GM12878 (cell line): ENCODE measurements around the gene ACVR1B. TPM values are rescaled to one million over a fixed set of nuclear protein-coding genes. Genes with fewer than 3 reads are reported as not detected.

Experiments used
- BHLHE40 ChIP-seq, 2 experiments: fragments of 450-650 bp in 1 of 2; IDR thresholded peaks; 2 replicates each; pipeline ENCODE4 v1.6.1; 2011 to 2017; ENCODE audit warnings: low read depth in 2 of 2, borderline replicate concordance in 1 of 2, improper control_type of control experiment in 1 of 2, low read length in 1 of 2, mild to moderate bottlenecking in 1 of 2
- FOXK2 ChIP-seq: fragments of 450-650 bp; IDR thresholded peaks from 2 replicates; pipeline ENCODE4 v1.6.1; 2017; ENCODE audit warnings: mild to moderate bottlenecking, moderate library complexity
- HDAC2 ChIP-seq: fragments of 200-600 bp; sonication (generic); IDR thresholded peaks from 2 replicates; pipeline ENCODE4 v1.6.1; 2017
- KDM1A ChIP-seq: fragments of 200-600 bp; sonication (generic); IDR thresholded peaks from 2 replicates; pipeline ENCODE4 v1.6.1; 2016; ENCODE audit warnings: borderline replicate concordance
- TCF12 ChIP-seq: IDR thresholded peaks from 2 replicates; pipeline ENCODE4 v1.6.1; 2011; ENCODE audit warnings: low read depth, mild to moderate bottlenecking, low read length
- polyA plus RNA-seq, 11 experiments: library from polyadenylated mRNA; depleted of rRNA in 4 of 11; unstranded in 6 of 11; stranded (reverse) in 5 of 11; fragments of >200 nt; fragmentation: Nextera tagmentation in 4 of 11; fragmentation: Illumina TruSeq in 1 of 11; extraction: Ambion mirVana in 4 of 11; extraction: Trizol in 1 of 11; gene quantifications; 1 replicate in 1 of 11; 2 replicates in 10 of 11; pipeline versions ENCODE4 v1.2.1 to v1.2.3, GENCODE V29; 2011 to 2016; ENCODE audit warnings: inconsistent platforms in 2 of 11, missing spikeins in 2 of 11, low read depth in 1 of 11
- total RNA-seq, 4 experiments: library from RNA; depleted of rRNA in 3 of 4; stranded (reverse); fragments of >200 nt in 3 of 4; fragmentation: Illumina TruSeq in 1 of 4; extraction: Trizol in 1 of 4; gene quantifications; 2 replicates each; pipeline versions ENCODE4 v1.2.1 to v1.2.3, GENCODE V29; 2013 to 2021
- TF ChIP-seq, protein P1 (sequence below): fragments of 450-650 bp; IDR thresholded peaks from 2 replicates; pipeline ENCODE4 v1.6.1; 2017; ENCODE audit warnings: mild to moderate bottlenecking
- TF ChIP-seq, protein P2 (sequence below): fragments of 450-650 bp; formaldehyde crosslinking; IDR thresholded peaks from 2 replicates; pipeline ENCODE4 v1.4.0; 2022; ENCODE audit warnings: mild to moderate bottlenecking, moderate library complexity

The ACVR1B gene
- total and polyA plus RNA-seq, 10 of the 15 experiments (the other 5 are each of a cell fraction or from before 2014, with no cell fraction given), result 0.02 to 0.69 (median 0.16) TPM; not detected in 2

DNA sequence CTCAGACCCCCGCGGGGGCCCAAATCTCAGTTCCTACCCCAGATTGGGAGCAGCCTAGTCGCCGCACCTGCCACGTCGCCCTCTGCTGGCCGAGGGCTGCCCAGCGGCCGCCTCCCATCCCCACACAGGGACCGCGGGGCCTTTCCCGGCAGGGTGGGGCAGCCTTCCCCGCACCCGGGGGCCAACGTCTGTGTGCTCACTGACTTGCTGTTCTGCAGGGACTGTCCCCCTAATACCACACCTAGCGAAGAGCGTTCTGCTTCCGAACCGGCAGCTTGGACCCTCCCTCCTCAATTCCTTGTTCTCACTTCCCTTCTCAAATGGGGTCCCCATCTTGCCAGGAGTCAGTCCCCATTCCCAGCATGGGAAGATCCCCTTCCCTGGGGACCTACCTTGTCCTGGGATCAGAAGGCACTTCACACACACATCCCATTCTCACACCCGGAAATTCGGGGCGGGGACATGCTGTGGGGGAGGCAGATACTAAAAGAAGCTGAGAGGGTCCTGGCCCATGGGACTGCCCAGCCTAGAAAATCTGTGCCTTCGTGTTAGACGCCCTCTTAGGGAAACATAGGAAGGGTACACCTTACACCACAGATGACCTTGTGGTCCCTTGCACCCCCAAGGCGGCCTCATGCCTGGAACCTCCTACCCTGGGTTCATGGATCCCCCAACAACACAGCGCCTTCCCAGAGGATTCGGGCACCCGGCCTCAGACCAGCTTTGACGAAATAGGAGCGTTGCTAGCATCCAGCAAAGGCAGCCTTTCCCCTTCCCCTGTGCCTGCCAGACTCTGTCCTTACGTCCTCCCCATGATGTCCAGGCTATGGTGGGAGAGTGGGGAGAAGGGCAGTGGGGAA lies 27.8 kb upstream of the ACVR1B start (continued):
- TF ChIP-seq, protein P1, sequence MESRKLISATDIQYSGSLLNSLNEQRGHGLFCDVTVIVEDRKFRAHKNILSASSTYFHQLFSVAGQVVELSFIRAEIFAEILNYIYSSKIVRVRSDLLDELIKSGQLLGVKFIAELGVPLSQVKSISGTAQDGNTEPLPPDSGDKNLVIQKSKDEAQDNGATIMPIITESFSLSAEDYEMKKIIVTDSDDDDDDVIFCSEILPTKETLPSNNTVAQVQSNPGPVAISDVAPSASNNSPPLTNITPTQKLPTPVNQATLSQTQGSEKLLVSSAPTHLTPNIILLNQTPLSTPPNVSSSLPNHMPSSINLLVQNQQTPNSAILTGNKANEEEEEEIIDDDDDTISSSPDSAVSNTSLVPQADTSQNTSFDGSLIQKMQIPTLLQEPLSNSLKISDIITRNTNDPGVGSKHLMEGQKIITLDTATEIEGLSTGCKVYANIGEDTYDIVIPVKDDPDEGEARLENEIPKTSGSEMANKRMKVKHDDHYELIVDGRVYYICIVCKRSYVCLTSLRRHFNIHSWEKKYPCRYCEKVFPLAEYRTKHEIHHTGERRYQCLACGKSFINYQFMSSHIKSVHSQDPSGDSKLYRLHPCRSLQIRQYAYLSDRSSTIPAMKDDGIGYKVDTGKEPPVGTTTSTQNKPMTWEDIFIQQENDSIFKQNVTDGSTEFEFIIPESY, result no peak
- TF ChIP-seq BHLHE40 (IDR thresholded peaks at IDR 0.05; ENCODE audit: borderline replicate concordance in 1 of 2, low read depth in 2 of 2, low read length in 1 of 2), result peak in 1 of 2 experiments; percentile 20; a peak in 1 of 4 replicates
- TF ChIP-seq HDAC2, result no peak
- TF ChIP-seq, protein P2, sequence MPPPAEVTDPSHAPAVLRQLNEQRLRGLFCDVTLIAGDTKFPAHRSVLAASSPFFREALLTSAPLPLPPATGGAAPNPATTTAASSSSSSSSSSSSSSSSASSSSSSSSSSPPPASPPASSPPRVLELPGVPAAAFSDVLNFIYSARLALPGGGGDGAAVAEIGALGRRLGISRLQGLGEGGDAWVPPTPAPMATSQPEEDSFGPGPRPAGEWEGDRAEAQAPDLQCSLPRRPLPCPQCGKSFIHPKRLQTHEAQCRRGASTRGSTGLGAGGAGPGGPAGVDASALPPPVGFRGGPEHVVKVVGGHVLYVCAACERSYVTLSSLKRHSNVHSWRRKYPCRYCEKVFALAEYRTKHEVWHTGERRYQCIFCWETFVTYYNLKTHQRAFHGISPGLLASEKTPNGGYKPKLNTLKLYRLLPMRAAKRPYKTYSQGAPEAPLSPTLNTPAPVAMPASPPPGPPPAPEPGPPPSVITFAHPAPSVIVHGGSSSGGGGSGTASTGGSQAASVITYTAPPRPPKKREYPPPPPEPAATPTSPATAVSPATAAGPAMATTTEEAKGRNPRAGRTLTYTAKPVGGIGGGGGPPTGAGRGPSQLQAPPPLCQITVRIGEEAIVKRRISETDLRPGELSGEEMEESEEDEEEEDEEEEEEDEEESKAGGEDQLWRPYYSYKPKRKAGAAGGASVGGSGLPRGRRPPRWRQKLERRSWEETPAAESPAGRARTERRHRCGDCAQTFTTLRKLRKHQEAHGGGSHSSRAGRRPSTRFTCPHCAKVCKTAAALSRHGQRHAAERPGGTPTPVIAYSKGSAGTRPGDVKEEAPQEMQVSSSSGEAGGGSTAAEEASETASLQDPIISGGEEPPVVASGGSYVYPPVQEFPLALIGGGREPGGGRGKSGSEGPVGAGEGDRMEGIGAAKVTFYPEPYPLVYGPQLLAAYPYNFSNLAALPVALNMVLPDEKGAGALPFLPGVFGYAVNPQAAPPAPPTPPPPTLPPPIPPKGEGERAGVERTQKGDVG, result no peak
- no peak for TF ChIP-seq KDM1A
- peak; percentile 52; the same call in 1 of the 2 replicates for TF ChIP-seq TCF12
- TF ChIP-seq FOXK2, result no peak
